ENCODE results near the gene MT1A.

- TF ChIP-seq POLR2AphosphoS5 (IDR thresholded peaks at IDR 0.05; ENCODE audit: low read depth, low read length) (no peak), CTCF (IDR thresholded peaks at IDR 0.05) (no peak)
Measured at GRCh38 chr16:56672761-56673536, 34.5 kb downstream of the MT1A start.
